ENCODE data around the gene NAV2. TPM values are rescaled to one million over a fixed set of nuclear protein-coding genes. Genes with fewer than 3 reads are reported as not detected.

The NAV2 gene
- polyA plus RNA-seq, 1 donor (not counting 4 experiments of a cell fraction or from before 2014, with no cell fraction given) = 4.0 TPM

DNA sequence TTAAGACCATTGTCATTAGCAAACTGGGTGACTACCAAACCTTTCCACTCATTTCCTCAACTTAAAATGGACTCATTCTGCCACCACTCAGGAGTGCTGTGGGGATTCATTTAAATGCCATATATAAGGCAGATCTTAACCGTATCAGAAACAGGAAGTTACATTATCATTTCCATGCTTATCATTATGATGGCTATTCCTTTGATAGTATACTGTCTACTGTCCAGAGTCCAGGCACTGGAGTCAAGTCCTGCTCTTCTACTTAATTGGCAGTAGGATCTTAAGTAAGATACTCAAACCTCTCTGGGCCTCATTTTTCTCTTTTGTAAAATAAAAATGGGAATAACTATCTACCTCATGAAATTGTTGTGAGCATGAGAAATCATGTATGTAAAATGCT lies 8.4 kb upstream of the NAV2 start:
- Histone ChIP-seq H3K4me1 (ENCODE audit: control insufficient read depth, extremely low read depth, insufficient read depth, low read length) (no peaks in the 10 kb centered on the region), H3K27ac (ENCODE audit: control insufficient read depth, insufficient read depth, low read length) (no peak overlapping the region), H2AFZ (ENCODE audit: control insufficient read depth, low read length) (no peak overlapping the region), H3K9me3 (ENCODE audit: control insufficient read depth, low read depth, low read length) (no peaks in the 10 kb centered on the region), H3K4me2 (ENCODE audit: control insufficient read depth, extremely low read depth, insufficient read depth, low read depth, low read length) (no peak overlapping the region), H3K79me2 (ENCODE audit: control insufficient read depth, insufficient read depth, low read length) (no peaks in the 10 kb centered on the region), H3K9me1 (ENCODE audit: control insufficient read depth, extremely low read depth, insufficient read depth, low read length) (no peaks in the 10 kb centered on the region), H3K9ac (ENCODE audit: control insufficient read depth, extremely low read depth, insufficient read depth, low read length) (no peak overlapping the region), H3K4me3 (ENCODE audit: control insufficient read depth in 2 of 3, extremely low read depth in 1 of 3, insufficient read depth in 2 of 3, low read depth in 1 of 3, low read length in 3 of 3) (no peak overlapping the region), H3K27me3 (ENCODE audit: control insufficient read depth, extremely low read depth, insufficient read depth, low read length) (no peaks in the 10 kb centered on the region), H3K36me3 (ENCODE audit: control insufficient read depth in 2 of 2, extremely low read depth in 1 of 2, insufficient read depth in 2 of 2, low read length in 2 of 2) (no peaks in the 10 kb centered on the region), H4K20me1 (ENCODE audit: control insufficient read depth, extremely low read depth, insufficient read depth, low read length) (no peaks in the 10 kb centered on the region)
- dilution Hi-C loops (cut with MboI; ENCODE audit: extremely low pct_ligation_motif_present, low sequenced_read_pairs) = no loop called here
- no peak for DNase-seq (ENCODE audit: low read depth, low spot score)
- TF ChIP-seq CTCF (optimal IDR thresholded peaks at IDR 0.05 in 1 of 3, IDR thresholded peaks at IDR 0.05 in 1 of 3, conservative IDR thresholded peaks at IDR 0.05 in 1 of 3; ENCODE audit: extremely low read depth in 1 of 3, insufficient read depth in 2 of 3, low read length in 3 of 3) (no peak), EZH2 (IDR thresholded peaks at IDR 0.05; ENCODE audit: low read length) (no peak)
- no peak for FAIRE-seq

DNA sequence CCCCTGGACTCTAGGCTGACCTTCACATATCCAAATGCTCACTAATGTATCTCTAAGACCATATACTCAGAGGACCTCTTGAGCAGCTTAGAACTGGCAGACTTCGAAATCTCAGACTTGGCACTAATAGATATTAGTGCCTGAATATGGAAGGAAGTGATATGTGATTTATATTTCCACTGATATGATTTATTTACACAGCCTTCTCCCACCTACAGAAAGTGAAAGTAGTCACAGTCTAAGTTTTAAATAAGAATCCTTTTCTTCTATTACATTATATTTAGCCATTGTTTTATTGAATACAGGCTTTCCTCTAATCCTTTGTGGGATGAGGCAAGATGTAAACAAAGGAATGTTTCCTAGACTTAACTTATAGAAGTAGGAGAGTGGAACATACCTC lies 6.7 kb upstream of the NAV2 start:
- Histone ChIP-seq H3K4me2 (ENCODE audit: control insufficient read depth, extremely low read depth, insufficient read depth, low read depth, low read length) (no peak overlapping the region), H3K4me3 (ENCODE audit: control insufficient read depth in 2 of 3, extremely low read depth in 1 of 3, insufficient read depth in 2 of 3, low read depth in 1 of 3, low read length in 3 of 3) (no peak overlapping the region), H3K9ac (ENCODE audit: control insufficient read depth, extremely low read depth, insufficient read depth, low read length) (no peak overlapping the region), H3K27me3 (ENCODE audit: control insufficient read depth, extremely low read depth, insufficient read depth, low read length) (no peaks in the 10 kb centered on the region), H2AFZ (ENCODE audit: control insufficient read depth, low read length) (no peak overlapping the region), H4K20me1 (ENCODE audit: control insufficient read depth, extremely low read depth, insufficient read depth, low read length) (no peaks in the 10 kb centered on the region), H3K27ac (ENCODE audit: control insufficient read depth, insufficient read depth, low read length) (no peak overlapping the region), H3K4me1 (ENCODE audit: control insufficient read depth, extremely low read depth, insufficient read depth, low read length) (no peaks in the 10 kb centered on the region), H3K9me3 (ENCODE audit: control insufficient read depth, low read depth, low read length) (no peaks in the 10 kb centered on the region), H3K36me3 (ENCODE audit: control insufficient read depth in 2 of 2, extremely low read depth in 1 of 2, insufficient read depth in 2 of 2, low read length in 2 of 2) (no peaks in the 10 kb centered on the region), H3K9me1 (ENCODE audit: control insufficient read depth, extremely low read depth, insufficient read depth, low read length) (no peaks in the 10 kb centered on the region), H3K79me2 (ENCODE audit: control insufficient read depth, insufficient read depth, low read length) (no peaks in the 10 kb centered on the region)
- dilution Hi-C loops (cut with MboI; ENCODE audit: extremely low pct_ligation_motif_present, low sequenced_read_pairs) = no loop called here
- TF ChIP-seq CTCF (optimal IDR thresholded peaks at IDR 0.05 in 1 of 3, IDR thresholded peaks at IDR 0.05 in 1 of 3, conservative IDR thresholded peaks at IDR 0.05 in 1 of 3; ENCODE audit: extremely low read depth in 1 of 3, insufficient read depth in 2 of 3, low read length in 3 of 3) (no peak), EZH2 (IDR thresholded peaks at IDR 0.05; ENCODE audit: low read length) (no peak)
- DNase-seq (ENCODE audit: low read depth, low spot score) (no peak), FAIRE-seq (no peak)
